HG03521 (cell line): Measurements from ENCODE around the gene FEM1A.
"Not testable (repeated sequence)": the region's sequence is repeated elsewhere in the genome, so short reads cannot be mapped to it uniquely, and the experiment has no call there.

Experiments
- ATAC-seq: cut with Tn5 transposase; IDR thresholded peaks from one replicate; pipeline ENCODE4 v1.9.1; 2021; ENCODE audit warnings: mild to moderate bottlenecking, moderate library complexity; ENCODE audit not compliant: unreplicated experiment

Gene FEM1A

GRCh38 chr19:4773047-4773640, 18.4 kb upstream of the FEM1A start:
- no peak for ATAC-seq

- no peak for ATAC-seq
These were observed 17.4 kb upstream of the FEM1A start for GRCh38 chr19:4774136-4774535.

- no peak for ATAC-seq
These were observed 15.8 kb upstream of the FEM1A start for GRCh38 chr19:4775627-4776152.

- no peak for ATAC-seq
These were observed 14.9 kb upstream of the FEM1A start for GRCh38 chr19:4776436-4777211.

- not testable (repeated sequence) for ATAC-seq
These were observed 13.4 kb upstream of the FEM1A start for GRCh38 chr19:4778124-4778523.

- no peak for ATAC-seq
These were observed 10.7 kb upstream of the FEM1A start for GRCh38 chr19:4780860-4781259.

- ATAC-seq, result no peak
These were observed 9.7 kb upstream of the FEM1A start for GRCh38 chr19:4781801-4782200.

- not testable (repeated sequence) for ATAC-seq
These were observed 5.0 kb upstream of the FEM1A start for GRCh38 chr19:4786412-4787016.

GRCh38 chr19:4792019-4792865, 708 bp downstream of the FEM1A start:
- ATAC-seq, result not testable (repeated sequence)

GRCh38 chr19:4792866-4793195, 1.3 kb downstream of the FEM1A start:
- not testable (repeated sequence) for ATAC-seq

GRCh38 chr19:4793278-4793677, 1.7 kb downstream of the FEM1A start:
- ATAC-seq, result not testable (repeated sequence)

GRCh38 chr19:4794971-4795370, 3.4 kb downstream of the FEM1A start:
- ATAC-seq, result no peak

GRCh38 chr19:4795400-4795799, 3.9 kb downstream of the FEM1A start:
- ATAC-seq, result no peak

- no peak for ATAC-seq
These were observed 9.1 kb downstream of the FEM1A start for GRCh38 chr19:4800591-4801081.

GRCh38 chr19:4801085-4801619, 9.6 kb downstream of the FEM1A start:
- no peak for ATAC-seq

- ATAC-seq, result no peak
These were observed 11.2 kb downstream of the FEM1A start for GRCh38 chr19:4802711-4803110.

GRCh38 chr19:4803736-4804695, 12.5 kb downstream of the FEM1A start:
- no peak for ATAC-seq

- ATAC-seq, result not testable (repeated sequence)
These were observed 13.6 kb downstream of the FEM1A start for GRCh38 chr19:4805140-4805539.

- no peak for ATAC-seq
These were observed 14.8 kb downstream of the FEM1A start for GRCh38 chr19:4806384-4806783.
